MM.1S (cell line): ENCODE results near the gene PSME3IP1.

Source experiments
- DNase-seq: peaks from one replicate; pipeline ENCODE4 v3.0.0-alpha.2; 2015
- H2AFZ ChIP-seq: fragments of 300-600 bp; sonication (generic); 2 replicates; pipeline ENCODE4 v1.6.0; 2016; ENCODE audit warnings: antibody characterized with exemption, low read length
- H3F3A ChIP-seq: fragments of 300-600 bp; sonication (generic); 2 replicates; pipeline ENCODE4 v1.6.1; 2016; ENCODE audit warnings: mild to moderate bottlenecking, antibody characterized with exemption, low read length, moderate library complexity, mixed read lengths; ENCODE audit not compliant: insufficient read depth
- H3K27ac ChIP-seq: fragments of 300-600 bp; sonication (generic); 2 replicates; pipeline ENCODE4 v1.5.1; 2016; ENCODE audit warnings: mild to moderate bottlenecking, low read length
- H3K27me3 ChIP-seq: fragments of 300-600 bp; sonication (generic); replicated peaks from 2 replicates; pipeline ENCODE4 v1.6.0; 2016; ENCODE audit warnings: low read length; ENCODE audit not compliant: insufficient read depth
- H3K36me3 ChIP-seq: fragments of 300-600 bp; sonication (generic); replicated peaks from 2 replicates; pipeline ENCODE4 v1.6.1; 2016; ENCODE audit warnings: mild to moderate bottlenecking, low read length, mixed read lengths; ENCODE audit not compliant: insufficient read depth
- H3K4me1 ChIP-seq: fragments of 300-600 bp; sonication (generic); 2 replicates; pipeline ENCODE4 v1.6.1; 2016; ENCODE audit warnings: low read length, mixed read lengths
- H3K4me2 ChIP-seq: fragments of 300-600 bp; sonication (generic); 2 replicates; pipeline ENCODE4 v1.6.0; 2016; ENCODE audit warnings: low read depth, low read length
- H3K4me3 ChIP-seq: fragments of 300-600 bp; sonication (generic); 2 replicates; pipeline ENCODE4 v1.5.1; 2016; ENCODE audit warnings: low read length, mixed read lengths
- H3K79me2 ChIP-seq: fragments of 300-600 bp; sonication (generic); 2 replicates; pipeline ENCODE4 v1.6.1; 2016; ENCODE audit warnings: mixed run types, low read length, mixed read lengths
- H3K9ac ChIP-seq: fragments of 300-600 bp; sonication (generic); 2 replicates; pipeline ENCODE4 v1.6.1; 2016; ENCODE audit warnings: low read length, mixed read lengths
- H3K9me2 ChIP-seq: fragments of 300-600 bp; sonication (generic); replicated peaks from 2 replicates; pipeline ENCODE4 v1.6.1; 2016; ENCODE audit warnings: mild to moderate bottlenecking, low read length, mixed read lengths; ENCODE audit not compliant: insufficient read depth
- H3K9me3 ChIP-seq: fragments of 300-600 bp; sonication (generic); replicated peaks from 2 replicates; pipeline ENCODE4 v1.6.1; 2016; ENCODE audit warnings: mild to moderate bottlenecking, low read length, mixed read lengths; ENCODE audit not compliant: insufficient read depth
- H4K20me1 ChIP-seq: fragments of 300-600 bp; sonication (generic); 2 replicates; pipeline ENCODE4 v1.6.1; 2016; ENCODE audit warnings: mild to moderate bottlenecking, low read length, moderate library complexity, mixed read lengths; ENCODE audit not compliant: insufficient read depth
- CTCF ChIP-seq: fragments of 300-600 bp; sonication (generic); IDR thresholded peaks from 2 replicates; pipeline ENCODE4 v1.5.1; 2016; ENCODE audit warnings: antibody characterized with exemption, low read length, mixed read lengths
- EZH2 ChIP-seq: fragments of 300-600 bp; sonication (generic); optimal IDR thresholded peaks from 2 replicates; pipeline ENCODE3; 2017; ENCODE audit warnings: low read depth, mild to moderate bottlenecking, antibody characterized with exemption, low read length, mixed read lengths
- EZH2phosphoT487 ChIP-seq: fragments of 300-600 bp; sonication (generic); IDR thresholded peaks from 2 replicates; pipeline ENCODE4 v1.6.1; 2018; ENCODE audit warnings: antibody characterized with exemption, low read length

PSME3IP1 gene

DNA sequence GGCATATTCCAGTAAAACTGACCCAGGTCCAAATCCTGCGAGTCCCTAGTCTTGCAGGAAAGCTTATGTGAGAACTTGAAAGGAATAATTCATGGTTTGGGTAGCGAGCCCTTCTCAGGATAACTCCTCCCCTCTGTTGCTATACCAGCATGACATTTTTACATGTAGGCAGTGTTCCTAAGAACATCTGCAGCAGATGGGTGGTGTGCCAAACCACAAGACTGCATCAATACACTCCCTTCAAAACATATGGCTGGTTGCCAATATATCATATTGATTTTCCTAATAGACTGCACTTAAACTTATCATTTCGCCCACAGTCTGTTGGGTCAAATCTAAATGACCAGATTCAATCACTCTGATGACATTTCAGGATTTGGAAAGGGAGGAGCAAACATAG lies 19.9 kb downstream of the PSME3IP1 start:
- Histone ChIP-seq H3K79me2 (no peaks in the 10 kb centered on the region), H3K36me3 (peaks cover 9% of the 10 kb centered on the region), H3K4me2 (no peak overlapping the region), H3K4me3 (no peak overlapping the region), H3F3A (no peaks in the 10 kb centered on the region; the same call in 1 of the 2 replicates), H3K4me1 (no peaks in the 10 kb centered on the region), H3K27me3 (no peaks in the 10 kb centered on the region), H3K27ac (no peak overlapping the region), H3K9me2 (no peaks in the 10 kb centered on the region), H3K9me3 (no peaks in the 10 kb centered on the region), H3K9ac (no peak overlapping the region), H2AFZ (no peak overlapping the region), H4K20me1 (no peaks in the 10 kb centered on the region)
- no peak for DNase-seq
- TF ChIP-seq EZH2 (no peak), EZH2phosphoT487 (no peak), CTCF (no peak)

- H3K4me1 ChIP-seq: no peaks in the 10 kb centered on the region
- no peak for DNase-seq
- TF ChIP-seq CTCF (no peak), EZH2 (no peak), EZH2phosphoT487 (no peak)
- H3K4me3 ChIP-seq: no peak overlapping the region
- peaks cover 9% of the 10 kb centered on the region for H3K36me3 ChIP-seq
- H3K4me2 ChIP-seq: no peak overlapping the region
- H3K9me2 ChIP-seq: no peaks in the 10 kb centered on the region
- H3K27ac ChIP-seq: no peak overlapping the region
- H3F3A ChIP-seq: no peaks in the 10 kb centered on the region; the same call in 1 of the 2 replicates
- H3K79me2 ChIP-seq: no peaks in the 10 kb centered on the region
- H3K27me3 ChIP-seq: no peaks in the 10 kb centered on the region
- H4K20me1 ChIP-seq: no peaks in the 10 kb centered on the region
- no peak overlapping the region for H3K9ac ChIP-seq
- no peaks in the 10 kb centered on the region for H3K9me3 ChIP-seq
- H2AFZ ChIP-seq: no peak overlapping the region
Observed at GRCh38 chr16:57165483-57165882, 20.4 kb downstream of the PSME3IP1 start.

DNA sequence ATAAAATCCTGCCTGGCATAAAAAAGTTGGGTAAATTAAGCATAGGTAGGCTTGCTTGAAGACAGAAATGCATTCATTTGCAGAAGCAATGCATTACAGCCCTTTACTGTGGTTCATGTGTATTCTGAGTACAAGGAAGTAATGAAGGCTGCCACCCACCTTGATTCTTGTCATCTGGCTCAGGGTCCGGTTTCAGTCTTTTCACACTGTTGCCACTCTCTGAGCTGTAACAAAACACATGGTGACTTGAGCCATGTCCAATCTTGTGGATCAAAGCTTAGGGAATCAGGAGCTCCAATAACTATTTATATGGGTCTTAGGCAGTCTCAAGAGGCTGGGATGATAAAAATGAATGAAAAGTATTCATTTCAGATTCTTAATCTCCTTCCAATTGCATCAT lies 22.0 kb downstream of the PSME3IP1 start:
- no peak for TF ChIP-seq EZH2
- no peak for TF ChIP-seq EZH2phosphoT487
- no peak for TF ChIP-seq CTCF
- DNase-seq: no peak
- Histone ChIP-seq H2AFZ (no peak overlapping the region), H3F3A (no peaks in the 10 kb centered on the region), H3K4me2 (no peak overlapping the region), H3K36me3 (peaks cover 9% of the 10 kb centered on the region), H3K9me3 (no peaks in the 10 kb centered on the region), H3K9me2 (no peaks in the 10 kb centered on the region), H3K9ac (no peak overlapping the region), H3K79me2 (no peaks in the 10 kb centered on the region), H4K20me1 (no peaks in the 10 kb centered on the region), H3K4me3 (no peak overlapping the region), H3K27ac (no peak overlapping the region), H3K4me1 (no peaks in the 10 kb centered on the region), H3K27me3 (no peaks in the 10 kb centered on the region)
